Right lobe of liver (tissue), 6 donors: ENCODE data around the gene CRACDL. TPM values are rescaled to one million over a fixed set of nuclear protein-coding genes. Genes with fewer than 3 reads are reported as not detected.

Source experiments
- ATAC-seq, 4 donors: fragments of 200-7000 bp; cut with Tn5 transposase; one replicate each; pipeline ENCODE4 v1.9.1; 2020; ENCODE audit warnings: mild to moderate bottlenecking in 4 of 4, moderate library complexity in 4 of 4
- DNase-seq, 3 donors: peaks; one replicate each; pipeline ENCODE4 v3.0.0-alpha.2; 2020
- H3K27ac ChIP-seq, 3 donors: fragments of 200-600 bp; one replicate each; pipeline ENCODE4 v1.8.0; 2022
- H3K27me3 ChIP-seq, 2 donors: fragments of 200-600 bp; one replicate each; pipeline ENCODE4 v1.8.0; 2022
- H3K36me3 ChIP-seq, 4 donors: fragments of 200-600 bp; sonication (generic) in 1 of 4; one replicate each; pipeline versions ENCODE4 v1.5.1 to v1.8.0; 2017 to 2022; ENCODE audit warnings: control low read depth in 1 of 4
- H3K4me1 ChIP-seq, 4 donors: fragments of 200-600 bp; sonication (generic) in 1 of 4; one replicate each; pipeline versions ENCODE4 v1.5.1 to v1.8.0; 2017 to 2022; ENCODE audit warnings: control low read depth in 1 of 4
- H3K4me3 ChIP-seq, 3 donors: fragments of 200-600 bp; one replicate each; pipeline ENCODE4 v1.8.0; 2022
- H3K9me3 ChIP-seq, 4 donors: fragments of 200-600 bp; sonication (generic) in 1 of 4; one replicate each; pipeline versions ENCODE4 v1.5.1 to v1.8.0; 2017 to 2022; ENCODE audit warnings: control low read depth in 1 of 4
- POLR2A ChIP-seq: fragments of 450-650 bp; IDR thresholded peaks from one replicate; pipeline ENCODE4 v1.6.1; 2017; ENCODE audit warnings: antibody characterized with exemption, mild to moderate bottlenecking
- WGBS: methylation state at CpG from one replicate; pipeline ENCODE4 v1.1.6; 2018; ENCODE audit warnings: low coverage, low lambda C conversion rate; ENCODE audit not compliant: insufficient coverage; ENCODE audit errors: missing lambda C conversion rate; 5-methylcytosine and 5-hydroxymethylcytosine counted together
- intact Hi-C, 2 donors: fragments of 100-400 bp; cut with DNase I; formaldehyde crosslinking; loops; one replicate each; pipeline versions ENCODE4 v1.11.2 to v1.14.1; 2022
- total RNA-seq, 6 experiments: library from RNA; depleted of rRNA in 2 of 6; stranded (reverse); fragments of >200 nt in 2 of 6; fragmentation: NEBNext Ultra II Directional in 3 of 6; extraction: Animal tissue kit (Norgen Biotek cat#: 25700) in 3 of 6; gene quantifications; one replicate each; pipeline versions ENCODE4 v1.1.0 to v1.2.4, GENCODE V29; 2016 to 2023
- TF ChIP-seq, protein P1 (sequence below), 4 donors: fragments of 200-600 bp in 3 of 4; fragments of 450-650 bp in 1 of 4; IDR thresholded peaks; one replicate each; pipeline versions ENCODE4 v1.5.1 to v1.8.0; 2016 to 2022; ENCODE audit warnings: antibody characterized with exemption in 4 of 4, mild to moderate bottlenecking in 2 of 4
- donor health status: DM: no; HTN: yes; CAD: no.
- donor health status: DM: no; HTN: no; CAD: no.
- donor health status: DM: no; HTN: no; CAD: no.
- donor health status: DM: no; HTN: yes; CAD: no.
- donor health status: DM: no; HTN: yes; CAD: no.

The CRACDL gene
- total RNA-seq, 6 experiments from 2014 or later, result 0.12 to 0.56 (median 0.32) TPM

- Histone ChIP-seq H3K4me1 (no peaks in the 10 kb centered on the region), H3K27me3 (no peaks in the 10 kb centered on the region), H3K27ac (no peak overlapping the region), H3K4me3 (no peak overlapping the region), H3K36me3 (no peaks in the 10 kb centered on the region), H3K9me3 (no peaks in the 10 kb centered on the region)
- intact Hi-C loops, result no loop called here
- TF ChIP-seq, protein P1, sequence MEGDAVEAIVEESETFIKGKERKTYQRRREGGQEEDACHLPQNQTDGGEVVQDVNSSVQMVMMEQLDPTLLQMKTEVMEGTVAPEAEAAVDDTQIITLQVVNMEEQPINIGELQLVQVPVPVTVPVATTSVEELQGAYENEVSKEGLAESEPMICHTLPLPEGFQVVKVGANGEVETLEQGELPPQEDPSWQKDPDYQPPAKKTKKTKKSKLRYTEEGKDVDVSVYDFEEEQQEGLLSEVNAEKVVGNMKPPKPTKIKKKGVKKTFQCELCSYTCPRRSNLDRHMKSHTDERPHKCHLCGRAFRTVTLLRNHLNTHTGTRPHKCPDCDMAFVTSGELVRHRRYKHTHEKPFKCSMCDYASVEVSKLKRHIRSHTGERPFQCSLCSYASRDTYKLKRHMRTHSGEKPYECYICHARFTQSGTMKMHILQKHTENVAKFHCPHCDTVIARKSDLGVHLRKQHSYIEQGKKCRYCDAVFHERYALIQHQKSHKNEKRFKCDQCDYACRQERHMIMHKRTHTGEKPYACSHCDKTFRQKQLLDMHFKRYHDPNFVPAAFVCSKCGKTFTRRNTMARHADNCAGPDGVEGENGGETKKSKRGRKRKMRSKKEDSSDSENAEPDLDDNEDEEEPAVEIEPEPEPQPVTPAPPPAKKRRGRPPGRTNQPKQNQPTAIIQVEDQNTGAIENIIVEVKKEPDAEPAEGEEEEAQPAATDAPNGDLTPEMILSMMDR (IDR thresholded peaks at IDR 0.05), result no peak
- TF ChIP-seq POLR2A, result no peak
- DNase-seq (no peak), ATAC-seq (no peak)
- 75% methylated on average over 6 of the region's 6 CpGs for whole genome bisulfite sequencing
Observed at GRCh38 chr2:98778741-98779483, 157.1 kb downstream of the CRACDL start.

- H3K36me3 ChIP-seq, result no peaks in the 10 kb centered on the region
- no peak for ATAC-seq
- DNase-seq, result no peak
- H3K4me1 ChIP-seq, result no peaks in the 10 kb centered on the region
- no peak overlapping the region for H3K4me3 ChIP-seq
- intact Hi-C loops, result no loop called here
- TF ChIP-seq, protein P1 (IDR thresholded peaks at IDR 0.05), result no peak
- H3K9me3 ChIP-seq, result no peaks in the 10 kb centered on the region
- no peaks in the 10 kb centered on the region for H3K27me3 ChIP-seq
- WGBS, result 58% methylated on average over 4 of the region's 4 CpGs
- no peak overlapping the region for H3K27ac ChIP-seq
Observed at GRCh38 chr2:98778151-98778550, 157.9 kb downstream of the CRACDL start.

- intact Hi-C loops, result no loop called here
- WGBS, result 91% methylated on average over 1 of the region's 1 CpG
Observed at GRCh38 chr2:98777710-98778109, 158.3 kb downstream of the CRACDL start.

DNA sequence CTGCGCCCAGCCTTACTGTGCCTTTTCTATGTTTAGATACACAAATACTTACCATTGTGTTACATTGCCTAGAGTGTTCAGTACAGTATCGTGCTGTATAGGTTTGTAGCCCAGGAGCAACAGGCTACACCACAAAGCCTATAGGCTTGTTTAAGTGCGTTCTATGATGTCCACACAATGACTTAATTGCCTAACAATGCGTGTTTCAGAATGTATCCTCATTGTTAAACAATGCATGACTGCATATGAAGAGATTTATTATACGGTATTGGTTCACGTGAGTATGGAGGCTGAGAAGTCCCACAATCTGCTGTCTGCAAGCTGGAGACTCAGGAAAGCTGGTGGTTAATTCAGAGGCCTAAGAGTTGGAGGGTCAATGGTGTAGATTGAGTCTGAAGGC lies 158.9 kb downstream of the CRACDL start:
- DNase-seq, result no peak
- intact Hi-C loops, result no loop called here
- H3K27ac ChIP-seq, result no peak overlapping the region
- H3K36me3 ChIP-seq, result no peaks in the 10 kb centered on the region
- TF ChIP-seq, protein P1 (IDR thresholded peaks at IDR 0.05), result no peak
- TF ChIP-seq POLR2A, result no peak
- H3K4me1 ChIP-seq, result no peaks in the 10 kb centered on the region
- no peaks in the 10 kb centered on the region for H3K27me3 ChIP-seq
- H3K9me3 ChIP-seq, result no peaks in the 10 kb centered on the region
- H3K4me3 ChIP-seq, result no peak overlapping the region
- ATAC-seq, result no peak
- WGBS, result 88% methylated on average over 5 of the region's 6 CpGs

More at GRCh38 chr2:98777710-98778109, 158.3 kb downstream of the CRACDL start:
- Histone ChIP-seq H3K4me3 (no peak overlapping the region), H3K9me3 (no peaks in the 10 kb centered on the region), H3K27ac (no peak overlapping the region), H3K27me3 (no peaks in the 10 kb centered on the region), H3K4me1 (no peaks in the 10 kb centered on the region), H3K36me3 (no peaks in the 10 kb centered on the region)
- ATAC-seq, result no peak
- TF ChIP-seq POLR2A, result no peak
- TF ChIP-seq, protein P1 (IDR thresholded peaks at IDR 0.05), result no peak
- no peak for DNase-seq
